ENCODE measurements around the gene SMYD1. TPM values are rescaled to one million over a fixed set of nuclear protein-coding genes. Genes with fewer than 3 reads are reported as not detected.

SMYD1 gene
- total RNA-seq, 4 donors from 2014 or later, result not detected

- no peak for TF ChIP-seq CTCF (IDR thresholded peaks at IDR 0.05; ENCODE audit: low read depth)
Measured at GRCh38 chr2:88032070-88032702, 35.4 kb upstream of the SMYD1 start.

DNA sequence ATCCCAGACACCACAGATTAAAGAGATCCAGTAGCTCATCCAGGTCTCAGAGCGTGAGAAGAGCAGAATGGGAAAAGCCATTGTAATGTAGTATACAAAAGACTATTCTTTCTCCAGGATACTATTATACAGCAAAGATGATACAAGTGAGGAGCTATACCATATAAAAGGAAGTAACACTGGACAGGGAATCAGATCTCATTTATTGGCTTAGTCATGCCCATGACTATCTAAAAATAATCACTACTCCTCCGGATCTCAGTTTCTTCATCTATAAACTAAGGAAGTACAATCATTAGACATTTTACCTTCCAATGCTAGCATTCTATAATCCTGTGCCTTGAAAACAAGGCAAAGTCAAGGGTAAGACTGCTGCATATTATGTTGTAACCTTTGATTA, 31.4 kb upstream of the SMYD1 start:
- TF ChIP-seq CTCF (IDR thresholded peaks at IDR 0.05; ENCODE audit: low read depth), result no peak

DNA sequence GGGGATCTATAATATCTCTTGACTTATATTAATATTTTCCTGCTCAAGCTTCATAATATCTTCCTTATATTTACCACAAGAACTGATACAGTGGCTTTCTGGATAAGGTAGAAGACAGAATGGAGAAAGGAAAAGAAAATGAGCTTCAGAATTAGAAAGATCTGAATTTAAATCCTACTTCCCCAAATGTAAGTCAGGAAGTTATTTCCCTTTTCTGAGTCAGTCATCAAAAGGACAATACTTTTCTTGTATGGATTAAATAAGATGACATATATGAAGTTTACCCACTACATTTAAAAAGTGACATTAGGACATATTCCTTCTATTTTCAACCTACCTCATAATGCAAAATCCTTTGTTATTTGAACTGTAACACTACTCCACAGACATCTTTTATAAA, 31.0 kb upstream of the SMYD1 start:
- TF ChIP-seq CTCF (IDR thresholded peaks at IDR 0.05; ENCODE audit: low read depth), result no peak

DNA sequence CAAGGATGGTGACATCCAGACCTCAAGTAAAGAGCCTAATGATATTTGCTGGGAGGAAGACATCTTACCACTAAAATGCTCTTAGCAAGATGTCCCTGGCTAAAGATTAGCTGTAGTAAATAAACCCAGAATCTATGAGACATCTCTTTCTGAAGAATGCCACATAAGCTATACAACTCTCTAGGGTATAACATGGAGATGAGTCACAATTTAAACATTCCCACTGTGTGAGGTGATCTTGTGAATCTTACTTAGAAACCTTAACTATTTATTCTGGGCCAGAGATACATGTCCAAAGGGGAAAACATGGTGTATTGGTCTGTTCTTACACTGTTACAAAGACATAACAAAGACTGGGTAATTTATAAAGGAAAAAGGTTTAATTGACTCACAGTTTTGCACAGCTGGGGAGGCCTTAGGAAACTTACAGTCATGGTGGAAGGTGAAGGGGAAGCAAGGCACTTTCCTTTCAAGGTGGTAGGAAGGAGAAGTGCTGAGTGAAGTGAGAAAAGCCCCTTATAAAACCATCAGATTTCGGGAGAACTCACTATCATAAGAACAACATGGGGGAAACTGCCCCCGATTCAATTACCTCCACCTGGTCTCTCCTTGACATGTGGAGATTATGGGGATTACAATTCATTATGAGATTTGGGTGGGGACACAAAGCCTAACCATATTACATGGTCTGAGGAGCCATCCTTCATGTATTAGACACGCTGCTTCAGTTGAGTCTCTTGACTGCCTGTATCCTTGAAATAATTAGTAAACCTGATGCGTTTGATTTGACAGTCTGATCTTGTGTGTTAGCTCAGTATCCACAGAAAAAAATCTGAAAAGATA, 29.1 kb upstream of the SMYD1 start:
- TF ChIP-seq CTCF (IDR thresholded peaks at IDR 0.05; ENCODE audit: low read depth), result no peak

DNA sequence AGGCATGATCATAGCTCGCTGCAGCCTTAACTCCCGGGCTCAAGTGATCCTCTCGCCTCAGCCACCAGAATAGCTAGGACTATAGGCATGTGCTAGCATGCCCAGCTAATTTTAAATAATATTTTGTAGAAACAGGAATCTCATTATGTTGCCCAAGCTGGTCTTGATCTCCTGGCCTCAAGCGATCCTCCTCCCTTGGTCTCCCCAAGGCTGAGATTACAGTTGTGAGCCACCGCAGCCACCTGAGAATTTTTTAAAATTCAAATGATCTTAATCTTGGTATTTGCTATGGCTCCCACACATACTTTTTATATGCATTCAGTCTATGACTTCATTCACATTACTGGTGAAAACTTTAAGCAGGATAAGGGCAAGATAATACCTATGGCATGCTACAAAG, 25.1 kb upstream of the SMYD1 start:
- TF ChIP-seq CTCF (IDR thresholded peaks at IDR 0.05; ENCODE audit: low read depth), result no peak

DNA sequence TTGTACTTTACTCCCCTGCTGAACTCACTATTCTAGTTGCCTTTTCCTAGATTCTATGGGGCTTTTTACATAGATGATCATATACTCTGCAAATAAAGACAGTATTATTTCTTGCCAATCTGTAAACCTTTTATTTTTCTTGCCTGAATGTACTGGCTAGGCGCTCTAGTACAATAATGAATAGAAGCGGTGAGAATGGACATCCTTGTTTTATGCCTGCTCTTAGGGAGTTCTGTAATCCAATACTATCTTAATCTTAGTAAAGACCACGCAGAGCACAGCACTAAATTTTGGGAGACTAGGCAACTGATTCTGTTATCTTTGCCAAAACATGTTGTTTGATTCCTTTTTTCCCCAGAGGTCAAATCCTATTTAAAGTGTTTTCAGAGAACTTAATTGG, 19.1 kb upstream of the SMYD1 start:
- no peak for TF ChIP-seq CTCF (IDR thresholded peaks at IDR 0.05; ENCODE audit: low read depth)

DNA sequence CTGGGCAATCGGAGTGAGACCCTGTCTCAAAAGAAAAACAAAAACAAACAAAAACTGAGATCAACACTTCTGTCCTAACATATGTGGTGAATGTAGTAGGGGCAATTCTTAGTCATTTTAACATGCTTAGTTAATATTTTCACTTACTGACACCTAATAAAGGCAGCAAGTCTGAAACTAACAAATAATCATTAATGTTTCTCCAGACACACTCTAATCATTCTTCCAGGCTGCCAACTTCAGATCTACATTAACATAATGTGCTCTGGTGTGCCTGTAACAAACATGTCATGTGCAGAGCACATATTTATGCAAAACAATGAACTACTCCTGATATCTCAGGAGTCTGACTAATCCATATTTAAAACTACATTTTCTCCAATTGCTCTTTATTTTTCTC, 18.0 kb upstream of the SMYD1 start:
- TF ChIP-seq CTCF (IDR thresholded peaks at IDR 0.05; ENCODE audit: low read depth), result no peak

All from subcutaneous adipose tissue (tissue), 4 donors.